BLaER1 (cell line): ENCODE measurements around the gene HERPUD1.

ENCODE experiments used
- H3K27ac ChIP-seq: shearing (Covaris generic); formaldehyde crosslinking; 2 replicates; pipeline ENCODE4 v1.8.1; 2022
- H3K27me3 ChIP-seq: shearing (Covaris generic); formaldehyde crosslinking; 2 replicates; pipeline ENCODE4 v1.8.1; 2022
- H3K36me3 ChIP-seq: shearing (Covaris generic); formaldehyde crosslinking; 2 replicates; pipeline ENCODE4 v1.8.1; 2022
- H3K4me1 ChIP-seq: shearing (Covaris generic); formaldehyde crosslinking; 2 replicates; pipeline ENCODE4 v1.8.1; 2022
- H3K4me2 ChIP-seq: shearing (Covaris generic); formaldehyde crosslinking; 2 replicates; pipeline ENCODE4 v1.8.1; 2022
- H3K4me3 ChIP-seq: shearing (Covaris generic); formaldehyde crosslinking; 2 replicates; pipeline ENCODE4 v1.8.1; 2022
- H3K9ac ChIP-seq: shearing (Covaris generic); formaldehyde crosslinking; 2 replicates; pipeline ENCODE4 v1.8.1; 2022
- H3K9me3 ChIP-seq: shearing (Covaris generic); formaldehyde crosslinking; 2 replicates; pipeline ENCODE4 v1.8.1; 2022
- H4K20me1 ChIP-seq: shearing (Covaris generic); formaldehyde crosslinking; 2 replicates; pipeline ENCODE4 v1.8.1; 2022
- Cebpa-rat ChIP-seq: shearing (Covaris generic); IDR thresholded peaks from 2 replicates; pipeline ENCODE4 v1.8.1; 2022

Gene HERPUD1

DNA sequence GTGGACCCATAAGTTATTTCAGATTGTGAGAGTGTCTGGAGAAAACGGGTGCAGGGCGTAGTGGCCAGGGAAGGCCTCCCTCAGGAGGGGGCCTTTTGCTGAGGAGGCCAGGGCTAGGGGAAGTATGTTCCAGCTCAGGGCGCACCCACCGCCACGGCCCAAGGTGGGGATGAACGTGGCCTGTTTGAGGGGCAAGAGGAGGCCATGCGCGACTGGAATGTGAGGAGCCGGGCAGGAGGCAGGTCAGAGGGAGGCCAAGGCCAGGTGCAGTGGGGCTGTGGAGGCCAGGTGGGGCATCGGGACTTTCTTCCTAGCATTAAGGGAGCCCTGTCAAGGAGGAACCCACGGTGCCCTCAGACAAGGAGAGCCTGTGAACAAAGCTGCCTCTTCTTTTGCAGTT is 40.3 kb upstream of the HERPUD1 start:
- H3K4me3 ChIP-seq, result no peak overlapping the region
- H3K4me2 ChIP-seq, result peak overlapping the region; percentile 16
- no peaks in the 10 kb centered on the region for H3K9me3 ChIP-seq
- no peaks in the 10 kb centered on the region for H3K36me3 ChIP-seq
- H3K9ac ChIP-seq, result no peak overlapping the region; the same call in 1 of the 2 replicates
- no peak for TF ChIP-seq Cebpa-rat
- H3K27ac ChIP-seq, result no peak overlapping the region
- peaks cover 33% of the 10 kb centered on the region for H3K4me1 ChIP-seq
- no peaks in the 10 kb centered on the region for H4K20me1 ChIP-seq
- no peaks in the 10 kb centered on the region for H3K27me3 ChIP-seq

DNA sequence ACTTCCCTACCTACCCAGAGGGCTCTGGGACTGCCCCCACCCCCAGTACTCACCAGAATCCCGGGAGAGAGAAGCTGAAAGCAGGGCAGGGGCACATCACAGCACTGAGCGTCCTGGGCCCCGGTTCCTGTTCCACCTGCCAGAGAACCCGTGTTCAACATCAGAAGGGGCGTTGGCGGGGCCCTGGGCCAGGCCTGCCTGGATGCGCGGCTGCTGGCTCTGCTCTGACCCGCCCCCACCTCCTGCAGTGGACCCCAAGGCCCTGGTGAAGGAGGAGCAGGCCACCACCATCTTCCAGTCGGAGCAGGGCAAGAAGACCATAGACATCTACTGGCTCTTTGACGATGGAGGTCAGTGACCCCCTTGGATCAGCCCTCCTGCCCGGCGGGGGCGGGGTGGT is 39.2 kb upstream of the HERPUD1 start:
- no peak for TF ChIP-seq Cebpa-rat
- Histone ChIP-seq H3K4me1 (peaks cover 33% of the 10 kb centered on the region), H3K27me3 (no peaks in the 10 kb centered on the region), H3K9ac (no peak overlapping the region), H3K4me2 (no peak overlapping the region), H4K20me1 (no peaks in the 10 kb centered on the region), H3K9me3 (no peaks in the 10 kb centered on the region), H3K36me3 (no peaks in the 10 kb centered on the region), H3K27ac (no peak overlapping the region), H3K4me3 (no peak overlapping the region)

DNA sequence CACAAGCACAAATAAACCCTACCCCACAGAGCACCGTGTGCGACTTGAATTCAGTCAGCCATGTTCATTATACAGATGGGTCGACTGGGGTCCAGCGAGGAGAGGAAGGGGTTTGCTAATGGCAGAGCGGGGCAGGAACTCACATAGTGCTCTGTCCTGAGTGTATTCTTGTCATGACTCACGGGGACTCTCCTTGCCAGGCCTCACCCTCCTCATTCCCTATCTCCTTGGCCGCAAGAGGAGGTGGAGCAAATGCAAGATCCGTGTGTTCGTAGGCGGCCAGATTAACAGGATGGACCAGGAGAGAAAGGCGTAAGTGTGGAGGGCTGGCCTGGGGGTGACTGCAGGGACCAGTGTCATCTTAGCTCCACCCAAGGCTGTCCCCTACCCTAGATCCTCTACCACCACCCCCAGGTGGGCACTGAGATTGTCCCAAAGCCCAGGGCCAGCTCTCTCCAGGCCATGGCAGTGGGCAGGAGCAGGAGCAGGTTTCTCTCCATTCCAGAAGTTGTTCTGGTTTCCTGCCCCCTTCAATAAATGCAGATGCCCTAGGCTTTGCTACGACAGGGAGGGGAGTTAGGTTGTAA is 37.5 kb upstream of the HERPUD1 start:
- Histone ChIP-seq H3K27me3 (no peaks in the 10 kb centered on the region), H3K9me3 (no peaks in the 10 kb centered on the region), H3K4me2 (no peak overlapping the region), H3K36me3 (no peaks in the 10 kb centered on the region), H3K27ac (no peak overlapping the region), H3K4me3 (no peak overlapping the region), H3K4me1 (peaks cover 32% of the 10 kb centered on the region), H3K9ac (no peak overlapping the region), H4K20me1 (no peaks in the 10 kb centered on the region)
- TF ChIP-seq Cebpa-rat, result no peak

DNA sequence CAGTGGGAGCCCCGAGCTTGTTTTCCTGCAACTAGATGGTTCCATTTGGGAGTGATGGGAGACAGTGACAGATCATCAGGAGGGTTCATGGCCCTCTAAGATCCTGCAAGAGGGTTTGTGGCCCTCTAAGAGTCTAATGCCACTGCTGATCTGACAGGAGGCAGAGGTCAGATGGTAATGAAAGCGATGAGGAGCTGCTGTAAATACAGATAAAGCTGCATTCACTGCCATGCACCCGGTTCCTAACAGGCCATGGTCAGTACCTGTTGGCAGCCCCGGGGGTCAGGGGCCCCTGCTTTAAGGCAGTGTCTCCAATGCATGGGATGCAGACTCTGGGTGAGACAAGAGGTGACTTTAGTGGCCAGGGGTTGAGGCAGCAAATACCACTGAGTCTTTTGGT is 36.1 kb upstream of the HERPUD1 start:
- Histone ChIP-seq H3K9ac (no peak overlapping the region), H3K4me1 (peaks cover 35% of the 10 kb centered on the region), H3K4me2 (no peak overlapping the region), H3K9me3 (no peaks in the 10 kb centered on the region), H4K20me1 (no peaks in the 10 kb centered on the region), H3K4me3 (no peak overlapping the region), H3K27me3 (no peaks in the 10 kb centered on the region), H3K36me3 (no peaks in the 10 kb centered on the region), H3K27ac (no peak overlapping the region)
- no peak for TF ChIP-seq Cebpa-rat

DNA sequence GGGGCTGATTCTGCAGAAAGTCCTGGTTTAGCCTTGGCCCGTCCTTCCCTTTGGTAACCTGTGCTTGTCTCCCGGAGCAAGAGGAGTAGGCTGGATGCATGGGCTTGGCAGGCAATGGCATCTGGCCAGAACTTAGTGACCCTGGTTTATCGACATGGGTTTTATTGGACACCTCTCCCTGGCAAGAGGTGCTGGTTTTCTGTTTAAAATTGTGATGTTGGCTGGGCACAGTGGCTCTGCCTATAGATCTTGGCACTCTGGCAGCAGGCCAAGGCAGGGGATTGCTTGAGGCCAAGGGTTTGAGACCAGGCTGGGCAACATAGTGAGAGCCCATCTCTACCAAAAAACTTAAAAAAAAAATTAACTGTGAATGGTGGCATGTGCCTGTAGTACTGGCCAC is 35.7 kb upstream of the HERPUD1 start:
- no peak overlapping the region for H3K4me3 ChIP-seq
- H3K27me3 ChIP-seq, result no peaks in the 10 kb centered on the region
- H4K20me1 ChIP-seq, result no peaks in the 10 kb centered on the region
- no peak for TF ChIP-seq Cebpa-rat
- no peak overlapping the region for H3K4me2 ChIP-seq
- no peaks in the 10 kb centered on the region for H3K36me3 ChIP-seq
- H3K4me1 ChIP-seq, result peaks cover 35% of the 10 kb centered on the region
- no peak overlapping the region for H3K27ac ChIP-seq
- no peaks in the 10 kb centered on the region for H3K9me3 ChIP-seq
- H3K9ac ChIP-seq, result no peak overlapping the region

DNA sequence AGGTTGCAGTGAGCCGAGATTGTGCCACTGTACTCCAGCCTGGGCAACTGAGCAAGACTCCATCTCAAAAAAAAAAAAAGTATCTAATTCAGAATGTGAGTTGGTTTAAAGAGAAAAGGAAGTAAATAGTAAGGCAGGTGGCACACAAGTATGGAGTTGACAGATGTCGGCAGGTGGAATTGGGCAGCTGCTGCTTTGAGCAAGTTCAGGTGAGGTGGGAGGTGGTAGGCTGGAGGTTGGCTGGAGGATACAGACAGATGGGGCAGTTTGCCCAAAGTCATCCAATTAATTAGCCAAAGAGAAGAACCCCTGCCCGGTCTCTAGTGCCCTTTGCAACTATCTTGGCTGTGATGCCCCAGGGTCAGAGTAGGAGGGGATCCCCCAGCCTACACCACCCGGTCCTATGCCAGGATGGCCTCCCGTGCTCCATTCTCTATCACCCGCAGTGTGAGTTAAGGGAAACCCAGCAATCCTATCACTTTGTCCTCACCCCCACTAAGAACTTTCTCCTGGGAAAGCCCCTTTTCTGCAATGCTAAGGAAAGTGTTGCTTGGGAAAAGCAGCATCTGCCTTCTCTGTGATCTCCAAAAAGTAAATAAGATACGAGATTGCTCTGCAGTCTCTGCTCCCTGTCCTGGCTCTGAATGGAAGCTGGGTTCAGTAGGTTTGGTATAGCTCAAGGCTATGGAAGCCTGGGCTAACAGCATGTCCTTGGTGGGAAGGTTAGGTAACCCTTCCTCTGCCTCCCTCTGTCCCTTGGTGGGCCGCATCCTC is 34.7 kb upstream of the HERPUD1 start:
- TF ChIP-seq Cebpa-rat, result no peak
- peaks cover 27% of the 10 kb centered on the region for H3K4me1 ChIP-seq
- no peaks in the 10 kb centered on the region for H3K36me3 ChIP-seq
- H3K27ac ChIP-seq, result no peak overlapping the region
- no peaks in the 10 kb centered on the region for H4K20me1 ChIP-seq
- no peak overlapping the region for H3K4me2 ChIP-seq
- H3K4me3 ChIP-seq, result no peak overlapping the region
- no peaks in the 10 kb centered on the region for H3K27me3 ChIP-seq
- no peaks in the 10 kb centered on the region for H3K9me3 ChIP-seq
- no peak overlapping the region for H3K9ac ChIP-seq

DNA sequence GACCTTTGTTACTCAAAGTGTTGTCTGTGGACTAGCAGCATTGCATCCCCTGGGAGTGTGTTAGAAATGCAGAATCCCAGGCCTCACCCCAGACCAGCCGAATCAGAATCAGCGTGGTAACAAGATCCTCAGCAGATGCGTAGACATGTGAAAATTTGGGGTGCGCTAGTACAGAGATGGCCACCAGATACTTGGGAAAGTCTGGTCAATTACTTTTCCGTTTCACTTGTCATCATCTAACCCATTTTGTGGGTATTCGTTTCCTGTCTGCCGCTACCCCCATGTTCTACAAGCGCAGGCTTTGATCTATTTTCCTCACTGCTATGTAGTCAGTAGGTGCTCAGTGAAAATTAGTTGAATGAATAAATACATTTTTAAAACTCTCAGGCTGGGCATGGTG is 33.1 kb upstream of the HERPUD1 start:
- no peaks in the 10 kb centered on the region for H3K9me3 ChIP-seq
- H3K4me3 ChIP-seq, result no peak overlapping the region
- no peaks in the 10 kb centered on the region for H4K20me1 ChIP-seq
- H3K4me1 ChIP-seq, result peaks cover 23% of the 10 kb centered on the region
- TF ChIP-seq Cebpa-rat, result no peak
- no peak overlapping the region for H3K9ac ChIP-seq
- H3K36me3 ChIP-seq, result no peaks in the 10 kb centered on the region
- no peaks in the 10 kb centered on the region for H3K27me3 ChIP-seq
- H3K4me2 ChIP-seq, result peak overlapping the region; percentile 74
- H3K27ac ChIP-seq, result no peak overlapping the region

DNA sequence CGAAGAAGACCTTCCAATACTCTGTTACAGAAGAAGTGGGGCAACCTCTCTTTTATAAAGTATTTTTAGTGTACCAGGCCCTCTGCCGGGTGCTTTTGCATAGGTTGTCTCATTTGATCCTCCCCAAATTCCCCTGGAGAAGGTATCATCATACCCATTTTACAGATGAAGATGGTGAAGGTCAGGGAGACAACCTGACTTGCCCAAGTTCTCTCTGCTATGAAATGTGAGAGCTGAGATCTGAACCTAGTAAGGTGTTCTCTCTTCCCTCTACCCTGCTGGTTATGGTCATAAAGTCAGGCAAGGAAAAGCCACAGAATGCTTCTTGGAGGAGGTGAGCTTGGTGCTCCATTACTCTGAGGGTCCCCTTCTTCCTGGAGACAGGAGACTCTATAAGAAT is 28.1 kb upstream of the HERPUD1 start:
- TF ChIP-seq Cebpa-rat, result no peak
- no peaks in the 10 kb centered on the region for H3K27me3 ChIP-seq
- no peaks in the 10 kb centered on the region for H4K20me1 ChIP-seq
- H3K4me3 ChIP-seq, result no peak overlapping the region
- H3K4me1 ChIP-seq, result peaks cover 14% of the 10 kb centered on the region
- no peaks in the 10 kb centered on the region for H3K36me3 ChIP-seq
- no peak overlapping the region for H3K4me2 ChIP-seq
- H3K9ac ChIP-seq, result no peak overlapping the region
- H3K9me3 ChIP-seq, result no peaks in the 10 kb centered on the region
- no peak overlapping the region for H3K27ac ChIP-seq

DNA sequence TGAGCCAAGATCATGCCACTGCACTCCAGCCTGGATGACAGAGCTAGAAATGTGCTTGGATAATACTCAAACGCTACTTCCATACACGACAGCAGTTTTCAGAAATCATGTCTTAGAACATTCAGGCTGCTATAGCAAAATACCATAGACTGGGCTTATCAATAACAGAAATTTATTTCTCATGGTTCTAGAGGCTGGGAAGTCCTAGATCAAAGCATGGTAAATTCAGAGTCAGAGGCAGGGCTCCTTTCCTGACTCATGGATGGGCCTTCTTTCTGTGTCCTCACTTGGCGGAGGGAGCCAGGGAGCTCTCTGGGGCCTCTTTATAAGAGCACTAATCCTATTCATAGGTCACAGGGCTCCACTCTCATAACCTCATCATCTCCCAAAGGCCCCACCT is 24.5 kb upstream of the HERPUD1 start:
- Histone ChIP-seq H3K9me3 (no peaks in the 10 kb centered on the region), H3K9ac (no peak overlapping the region), H3K27ac (no peak overlapping the region), H3K4me2 (no peak overlapping the region), H3K27me3 (no peaks in the 10 kb centered on the region), H3K4me3 (no peak overlapping the region), H3K36me3 (no peaks in the 10 kb centered on the region), H4K20me1 (no peaks in the 10 kb centered on the region), H3K4me1 (peaks cover 23% of the 10 kb centered on the region)
- TF ChIP-seq Cebpa-rat, result no peak

DNA sequence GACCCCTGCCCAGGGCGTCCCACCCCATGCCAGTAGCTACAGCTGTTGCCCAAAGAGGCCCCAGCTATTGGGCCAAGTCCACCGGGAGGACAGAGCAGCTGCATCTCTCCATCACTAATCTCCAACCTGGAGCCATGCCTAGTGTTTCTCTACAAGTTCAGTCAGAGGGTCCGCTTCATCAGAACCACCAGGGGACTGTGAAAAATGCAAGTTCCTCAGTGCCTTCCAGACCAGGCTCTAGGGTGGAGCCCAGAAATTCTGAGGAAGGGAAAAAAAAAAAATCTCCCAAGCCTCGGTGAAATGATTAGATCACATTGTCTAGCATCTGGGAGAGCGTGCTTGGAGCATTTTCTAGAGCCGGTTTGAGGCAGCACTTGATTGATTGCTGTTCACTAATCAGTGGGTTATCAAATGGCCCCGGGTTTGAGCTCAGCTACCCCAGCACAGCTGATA is 22.4 kb upstream of the HERPUD1 start:
- no peak overlapping the region for H3K27ac ChIP-seq
- H4K20me1 ChIP-seq, result no peaks in the 10 kb centered on the region
- no peak overlapping the region for H3K4me2 ChIP-seq
- H3K27me3 ChIP-seq, result no peaks in the 10 kb centered on the region
- no peaks in the 10 kb centered on the region for H3K9me3 ChIP-seq
- peaks cover 33% of the 10 kb centered on the region for H3K4me1 ChIP-seq
- no peak overlapping the region for H3K9ac ChIP-seq
- no peaks in the 10 kb centered on the region for H3K36me3 ChIP-seq
- TF ChIP-seq Cebpa-rat, result no peak
- H3K4me3 ChIP-seq, result no peak overlapping the region
